Stimulated activated CD8-positive, alpha-beta memory T cell treated with anti-CD3 and anti-CD28 coated beads, Interleukin-7, amount 100 ng/mL, for 1 hour (primary cell): ENCODE data around the gene EP400.

ENCODE experiments used
- DNase-seq, 2 donors: peaks; one replicate each; pipeline ENCODE4 v3.0.0-alpha.2; 2020; ENCODE audit warnings: low read depth in 2 of 2

EP400 gene, protein sequence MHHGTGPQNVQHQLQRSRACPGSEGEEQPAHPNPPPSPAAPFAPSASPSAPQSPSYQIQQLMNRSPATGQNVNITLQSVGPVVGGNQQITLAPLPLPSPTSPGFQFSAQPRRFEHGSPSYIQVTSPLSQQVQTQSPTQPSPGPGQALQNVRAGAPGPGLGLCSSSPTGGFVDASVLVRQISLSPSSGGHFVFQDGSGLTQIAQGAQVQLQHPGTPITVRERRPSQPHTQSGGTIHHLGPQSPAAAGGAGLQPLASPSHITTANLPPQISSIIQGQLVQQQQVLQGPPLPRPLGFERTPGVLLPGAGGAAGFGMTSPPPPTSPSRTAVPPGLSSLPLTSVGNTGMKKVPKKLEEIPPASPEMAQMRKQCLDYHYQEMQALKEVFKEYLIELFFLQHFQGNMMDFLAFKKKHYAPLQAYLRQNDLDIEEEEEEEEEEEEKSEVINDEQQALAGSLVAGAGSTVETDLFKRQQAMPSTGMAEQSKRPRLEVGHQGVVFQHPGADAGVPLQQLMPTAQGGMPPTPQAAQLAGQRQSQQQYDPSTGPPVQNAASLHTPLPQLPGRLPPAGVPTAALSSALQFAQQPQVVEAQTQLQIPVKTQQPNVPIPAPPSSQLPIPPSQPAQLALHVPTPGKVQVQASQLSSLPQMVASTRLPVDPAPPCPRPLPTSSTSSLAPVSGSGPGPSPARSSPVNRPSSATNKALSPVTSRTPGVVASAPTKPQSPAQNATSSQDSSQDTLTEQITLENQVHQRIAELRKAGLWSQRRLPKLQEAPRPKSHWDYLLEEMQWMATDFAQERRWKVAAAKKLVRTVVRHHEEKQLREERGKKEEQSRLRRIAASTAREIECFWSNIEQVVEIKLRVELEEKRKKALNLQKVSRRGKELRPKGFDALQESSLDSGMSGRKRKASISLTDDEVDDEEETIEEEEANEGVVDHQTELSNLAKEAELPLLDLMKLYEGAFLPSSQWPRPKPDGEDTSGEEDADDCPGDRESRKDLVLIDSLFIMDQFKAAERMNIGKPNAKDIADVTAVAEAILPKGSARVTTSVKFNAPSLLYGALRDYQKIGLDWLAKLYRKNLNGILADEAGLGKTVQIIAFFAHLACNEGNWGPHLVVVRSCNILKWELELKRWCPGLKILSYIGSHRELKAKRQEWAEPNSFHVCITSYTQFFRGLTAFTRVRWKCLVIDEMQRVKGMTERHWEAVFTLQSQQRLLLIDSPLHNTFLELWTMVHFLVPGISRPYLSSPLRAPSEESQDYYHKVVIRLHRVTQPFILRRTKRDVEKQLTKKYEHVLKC (N-terminal part only)

DNA sequence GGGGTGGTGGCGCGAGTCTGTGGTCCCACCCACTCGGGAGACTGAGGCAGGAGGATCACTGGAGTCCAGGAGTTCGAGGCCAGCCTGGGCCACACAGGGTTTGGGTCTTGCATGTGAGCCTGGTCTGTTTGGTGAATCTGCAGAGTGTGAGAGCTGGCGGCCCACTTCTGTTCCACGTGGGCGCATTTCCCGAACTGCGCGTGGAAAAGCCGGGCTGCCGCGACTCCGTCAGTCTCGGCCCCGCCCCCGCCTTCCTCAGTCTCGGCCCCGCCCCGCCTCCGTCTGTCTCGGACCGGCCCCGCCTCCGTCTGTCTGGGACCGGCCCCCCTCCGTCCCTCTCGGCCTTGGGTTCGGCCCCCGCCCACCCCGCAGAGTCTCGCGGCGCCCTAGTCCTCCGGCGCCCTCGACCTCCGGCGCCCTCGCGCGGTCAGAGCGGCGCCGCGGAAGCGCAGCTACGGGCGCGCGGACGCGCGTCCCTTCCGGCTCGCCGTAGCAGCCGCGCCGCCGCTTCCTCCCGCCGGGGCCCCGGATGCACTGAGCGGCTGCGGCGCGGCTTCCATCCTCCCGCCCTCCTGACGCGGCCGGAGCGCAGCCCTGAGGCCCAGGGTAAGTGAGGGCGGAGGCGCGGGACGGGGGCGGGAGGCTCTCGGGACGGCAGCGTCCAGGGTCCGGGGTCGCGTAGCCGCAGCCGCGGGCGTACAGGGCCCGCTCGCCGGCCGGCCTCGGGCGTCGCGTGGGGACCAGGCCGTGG, at the start of gene EP400:
EP400 (plus strand) TSS at position 512 of the 751 bp plus-strand sequence. CDS start 10,678 bp downstream, outside the sequence.
- peak; percentile 90 to 91 for DNase-seq

DNA sequence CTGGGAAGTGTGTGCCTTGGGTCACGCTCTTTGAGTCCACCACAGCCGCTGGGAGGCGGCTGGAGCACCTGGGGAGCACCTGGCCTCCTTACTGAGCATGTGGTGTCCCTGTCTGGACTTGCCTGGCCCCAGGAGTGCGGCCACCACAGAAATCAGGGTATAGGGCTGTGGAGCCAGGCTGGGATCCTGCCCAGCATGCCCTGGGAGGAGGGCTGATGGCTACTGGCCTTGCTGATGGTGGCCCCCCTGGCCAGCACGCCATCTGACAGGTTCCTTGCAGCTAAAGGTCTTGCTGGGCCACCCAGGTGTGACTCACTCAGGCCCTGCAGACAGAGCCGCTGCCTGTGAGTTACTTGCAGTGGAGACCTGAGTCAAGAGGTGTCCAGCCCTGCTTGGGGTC, 49.3 kb upstream of the EP400 start:
- no peak for DNase-seq

DNA sequence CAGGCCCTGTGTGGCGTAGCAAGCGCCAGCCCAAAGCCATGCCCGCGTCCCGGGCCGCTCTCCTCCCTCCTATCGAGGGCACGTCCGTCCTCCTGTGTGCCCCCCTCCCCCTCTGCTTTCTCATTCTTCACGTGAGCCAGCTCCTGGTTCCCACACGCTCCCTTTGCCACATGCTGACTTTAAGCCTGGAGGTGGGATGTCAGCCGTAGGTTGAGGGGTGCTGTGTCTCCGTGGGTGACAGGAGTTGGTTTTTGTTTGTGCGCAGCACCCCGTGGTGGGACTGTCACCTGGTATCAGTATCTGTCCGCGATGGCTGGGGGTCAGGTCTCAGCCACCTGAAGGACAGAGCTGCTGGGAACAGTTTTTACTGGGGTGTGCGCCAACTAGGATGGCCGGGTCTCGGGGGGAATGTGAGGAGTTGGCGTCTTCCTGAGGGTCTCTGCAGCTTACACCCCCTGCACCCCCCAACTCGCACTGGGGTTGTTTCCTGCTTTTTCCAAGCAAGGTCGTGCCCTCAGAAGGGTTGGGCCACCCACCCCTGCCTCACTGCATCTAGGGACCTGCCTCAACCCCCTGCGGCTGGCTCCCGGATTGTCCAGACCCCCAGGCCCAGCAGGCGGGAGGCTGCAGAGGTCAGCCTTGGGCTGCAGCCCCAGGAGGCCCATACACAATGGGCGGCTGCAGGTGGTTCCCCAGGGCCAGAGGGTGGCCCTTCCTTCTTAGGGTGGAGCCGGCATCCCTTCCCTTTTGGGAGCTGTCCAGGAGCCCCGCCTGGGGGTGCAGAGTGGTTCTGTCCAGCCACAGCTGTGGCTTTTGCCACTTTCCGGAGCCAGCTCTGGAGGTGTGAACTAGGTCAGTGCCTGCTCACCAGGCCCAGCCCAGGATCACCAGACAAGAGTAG, 48.1 kb upstream of the EP400 start:
- DNase-seq = no peak

DNA sequence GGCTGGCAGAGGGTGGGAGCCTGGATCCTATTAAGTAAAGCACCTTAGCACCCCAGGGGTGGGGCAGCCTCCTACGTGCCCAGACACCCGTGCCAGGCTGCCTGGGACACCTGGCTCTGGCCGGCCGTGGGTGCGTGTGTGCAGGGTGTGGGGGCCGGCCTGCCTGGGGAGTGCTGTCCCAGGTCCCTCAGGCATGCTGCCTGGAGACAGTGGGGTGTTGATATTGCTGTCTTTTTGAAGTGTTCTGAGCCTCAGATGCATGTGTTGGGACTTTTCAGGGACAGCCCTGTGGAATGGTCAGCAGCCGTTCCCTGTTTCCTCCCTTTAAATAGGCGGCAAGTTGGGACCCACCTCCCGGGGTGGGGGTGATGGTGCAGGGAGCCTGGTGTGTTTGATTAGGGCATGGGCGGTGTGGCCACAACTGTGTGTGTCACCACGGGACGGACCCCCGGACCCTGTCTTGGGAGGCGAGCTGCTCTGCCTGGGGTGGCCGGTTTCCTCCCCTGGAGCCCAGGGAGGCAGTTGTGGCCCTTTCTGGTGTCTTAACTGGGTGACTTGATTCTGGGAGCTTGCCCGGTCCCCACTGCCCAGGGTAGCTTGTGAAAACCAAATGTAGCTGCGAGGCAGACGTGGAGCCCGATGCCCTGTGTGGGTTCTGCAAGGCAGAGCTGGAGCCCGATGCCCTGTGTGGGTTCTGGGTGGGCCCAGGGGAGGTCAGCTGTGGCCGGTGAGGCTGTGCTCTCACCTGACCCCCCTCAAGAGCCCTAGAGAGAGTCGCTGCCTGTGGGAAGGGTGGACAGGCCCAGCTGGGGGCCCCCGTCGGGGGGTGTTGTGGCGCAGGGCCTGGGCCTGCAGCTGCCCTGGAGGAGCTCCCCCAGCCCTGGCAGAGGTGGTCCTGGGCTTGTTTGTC, 47.2 kb upstream of the EP400 start:
- no peak for DNase-seq

DNA sequence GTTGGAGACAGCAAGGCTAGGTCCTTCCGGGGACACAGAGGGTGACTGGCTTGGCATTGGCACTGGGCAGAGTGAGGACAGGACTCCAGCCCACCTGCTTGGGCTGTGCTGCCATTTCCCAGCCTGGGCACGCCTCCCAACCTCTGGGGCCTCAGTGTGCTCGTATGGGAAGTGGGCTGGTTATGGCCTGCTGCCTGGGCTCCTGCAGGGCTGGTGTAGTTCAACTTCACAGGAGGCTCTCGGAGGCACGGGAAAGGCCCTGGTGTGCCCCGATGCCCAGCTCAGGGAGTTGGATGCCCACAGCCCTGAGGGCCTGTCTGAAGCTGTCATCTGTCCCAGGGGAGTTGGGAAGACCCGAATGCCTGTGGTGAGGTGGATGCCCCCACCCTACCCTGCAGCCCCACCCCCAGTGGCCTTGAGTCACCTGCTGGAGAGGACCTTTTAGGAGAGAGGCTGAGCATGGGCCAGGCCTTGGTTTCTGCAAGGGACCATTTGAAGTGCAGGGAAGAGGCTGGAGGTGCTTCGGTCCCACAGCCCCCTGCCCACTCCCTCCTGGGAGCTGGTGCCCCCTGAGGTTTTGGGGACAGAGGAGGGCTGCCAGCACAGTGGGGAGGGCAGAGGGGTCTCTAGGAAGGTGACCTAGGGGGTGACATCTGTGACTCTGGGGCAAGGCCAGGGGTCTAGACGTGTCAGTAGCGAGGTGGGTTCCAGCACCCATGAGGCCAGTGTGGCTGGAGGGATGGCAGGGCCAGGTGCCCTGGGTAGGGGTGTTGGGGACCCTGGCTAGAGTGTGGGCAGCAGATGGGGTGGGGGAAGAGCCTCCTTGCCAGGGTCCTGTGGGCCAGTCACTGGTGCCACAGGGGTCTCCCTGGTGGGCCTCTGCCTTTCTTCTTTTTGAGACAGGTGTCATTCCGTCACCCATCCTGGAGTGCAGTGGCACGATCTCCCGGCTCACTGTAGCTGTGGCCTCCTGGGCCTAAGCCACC, 46.2 kb upstream of the EP400 start:
- DNase-seq = no peak

DNA sequence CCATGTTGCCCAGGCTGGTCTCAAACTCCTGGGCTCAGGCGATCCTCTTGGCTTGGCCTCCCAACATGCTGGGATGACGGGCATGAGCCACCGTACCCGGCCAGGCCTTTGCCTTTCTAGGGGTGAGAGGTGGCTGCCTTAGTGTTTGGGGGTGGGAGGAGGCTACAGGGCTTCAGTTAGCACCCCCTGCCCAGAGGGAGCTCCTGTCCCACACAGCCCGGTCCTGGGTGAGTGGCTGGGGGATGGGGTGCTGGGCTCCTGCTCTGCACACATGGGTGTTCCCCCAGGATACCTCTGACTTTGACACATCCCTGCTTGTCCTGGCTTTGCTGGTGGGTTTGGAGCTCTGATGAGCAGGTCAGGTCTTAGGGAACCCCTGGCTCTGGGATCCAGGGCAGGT, 45.4 kb upstream of the EP400 start:
- DNase-seq = no peak

DNA sequence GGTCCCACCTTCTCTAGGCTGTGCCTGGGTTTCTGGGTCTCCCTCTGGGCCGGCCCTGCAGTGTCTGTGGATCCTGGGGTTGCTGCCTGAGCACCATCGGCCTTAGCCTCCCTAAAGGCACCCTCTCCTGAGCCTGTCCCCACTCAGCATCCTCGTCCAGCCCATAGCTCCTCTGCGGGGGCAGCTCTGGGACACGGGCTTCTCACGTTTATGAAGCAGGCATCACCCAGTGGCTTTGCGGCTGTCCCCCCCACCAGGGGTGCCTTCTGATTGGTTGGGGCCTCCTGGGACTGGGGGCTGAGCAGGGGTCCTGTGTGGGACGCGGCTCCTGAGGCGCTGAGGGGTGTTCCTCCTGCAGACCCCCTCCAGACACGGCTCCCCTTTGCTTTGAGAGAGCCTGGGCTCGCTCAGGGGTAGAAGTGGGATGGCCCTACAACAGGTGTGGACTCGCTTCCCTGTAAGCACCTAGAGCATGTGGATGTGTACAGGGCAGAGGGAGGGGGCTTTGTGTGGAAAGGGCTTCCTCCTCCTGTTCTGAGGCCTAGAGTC, 44.6 kb upstream of the EP400 start:
- DNase-seq = no peak

DNA sequence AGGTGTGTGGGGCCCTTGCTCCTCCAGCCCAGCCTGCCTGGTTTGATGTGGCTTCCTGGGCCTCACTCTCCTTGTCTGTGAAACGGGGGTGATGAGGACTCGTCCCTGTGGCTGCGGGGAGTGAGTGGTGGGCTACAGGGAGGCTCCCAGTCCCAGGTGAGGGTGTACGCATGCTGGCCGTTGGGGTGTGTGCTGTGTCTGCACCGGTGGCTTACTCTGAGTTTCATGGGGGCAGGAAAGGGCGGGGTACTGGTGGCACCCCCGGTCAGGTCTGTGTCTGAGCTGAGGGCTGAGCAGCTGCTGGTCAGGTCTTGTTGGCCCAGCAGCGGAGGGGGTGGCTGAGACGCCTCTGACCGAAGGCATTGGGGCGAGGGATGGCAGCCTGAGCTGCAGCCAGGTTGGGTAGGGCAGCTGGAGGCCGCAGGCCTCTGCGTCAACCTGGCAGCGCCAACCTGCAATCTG, 44.1 kb upstream of the EP400 start:
- DNase-seq = no peak

DNA sequence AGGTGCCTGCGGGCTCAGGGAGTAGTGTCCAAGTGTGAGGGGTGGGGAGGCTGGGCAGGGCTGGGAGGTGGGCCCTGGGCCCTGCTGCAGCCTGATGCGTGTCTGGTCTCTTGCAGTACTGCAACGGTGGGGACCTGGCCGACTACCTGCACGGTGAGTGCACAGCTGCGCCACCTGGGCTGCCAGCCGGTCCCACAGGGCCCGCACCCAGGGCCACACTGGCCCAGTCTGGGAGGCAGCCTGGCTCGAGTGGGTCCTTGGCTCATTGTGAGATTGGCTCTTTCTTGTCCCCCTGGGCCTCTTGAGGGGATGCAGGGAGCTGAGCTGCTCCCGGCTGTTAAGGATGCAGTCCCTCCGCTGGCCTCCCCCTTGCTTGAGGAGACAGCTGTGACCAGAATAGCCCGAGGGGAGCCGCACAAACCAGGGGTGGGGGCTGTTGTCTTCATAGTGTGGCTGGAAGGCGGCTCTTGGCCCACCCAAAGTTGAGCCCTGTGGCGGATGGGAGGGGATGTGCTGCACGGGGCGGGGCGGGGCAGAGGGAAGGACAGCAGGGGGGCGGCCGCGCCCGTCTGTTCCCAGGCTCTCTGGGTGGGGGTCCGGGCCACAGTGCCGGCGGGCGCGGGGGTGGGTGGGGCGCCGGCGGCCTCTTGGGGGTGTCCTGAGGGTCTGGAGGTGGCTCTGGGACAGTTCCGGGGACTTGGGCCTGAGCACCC, 42.2 kb upstream of the EP400 start:
- DNase-seq = no peak

DNA sequence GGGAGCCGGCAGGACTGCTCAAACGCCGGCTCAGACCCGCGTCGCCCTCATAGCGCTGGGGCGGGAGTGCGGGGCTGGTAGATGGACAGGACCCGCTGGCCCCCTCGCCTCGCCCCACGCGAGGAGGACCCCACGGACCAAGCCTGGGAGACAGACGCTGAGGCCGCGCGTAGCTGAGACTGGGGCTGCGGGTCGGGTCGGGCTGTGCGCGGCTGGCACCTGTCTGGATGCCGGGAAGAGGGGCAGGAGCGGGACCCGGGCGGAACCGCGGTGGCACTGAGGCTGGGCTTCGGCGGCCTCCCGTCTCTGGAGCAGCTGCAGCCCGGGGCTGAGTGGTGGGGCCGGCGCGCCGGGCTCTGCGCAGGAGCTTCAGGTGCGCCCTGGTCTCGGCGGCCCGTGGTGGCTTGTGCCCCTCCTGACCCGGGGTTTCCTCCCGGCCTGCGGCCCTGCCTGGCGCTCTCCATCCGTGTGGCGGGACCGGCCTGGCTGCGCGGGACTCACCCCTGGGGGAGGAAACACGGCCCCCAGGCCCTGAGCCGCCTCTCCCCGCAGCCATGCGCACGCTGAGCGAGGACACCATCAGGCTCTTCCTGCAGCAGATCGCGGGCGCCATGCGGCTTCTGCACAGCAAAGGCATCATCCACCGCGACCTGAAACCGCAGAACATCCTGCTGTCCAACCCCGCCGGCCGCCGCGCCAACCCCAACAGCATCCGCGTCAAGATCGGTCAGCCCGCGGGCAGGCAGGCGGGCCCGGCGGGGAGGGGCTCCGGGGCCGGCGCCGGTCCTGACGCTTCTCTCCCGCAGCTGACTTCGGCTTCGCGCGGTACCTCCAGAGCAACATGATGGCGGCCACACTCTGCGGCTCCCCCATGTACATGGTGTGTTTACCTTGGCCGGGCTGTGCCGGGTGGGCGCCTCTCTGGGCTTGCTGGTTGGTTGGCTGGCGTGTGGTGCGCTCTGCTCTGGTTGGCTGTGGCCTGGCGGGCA, 41.4 kb upstream of the EP400 start:
- no peak for DNase-seq

DNA sequence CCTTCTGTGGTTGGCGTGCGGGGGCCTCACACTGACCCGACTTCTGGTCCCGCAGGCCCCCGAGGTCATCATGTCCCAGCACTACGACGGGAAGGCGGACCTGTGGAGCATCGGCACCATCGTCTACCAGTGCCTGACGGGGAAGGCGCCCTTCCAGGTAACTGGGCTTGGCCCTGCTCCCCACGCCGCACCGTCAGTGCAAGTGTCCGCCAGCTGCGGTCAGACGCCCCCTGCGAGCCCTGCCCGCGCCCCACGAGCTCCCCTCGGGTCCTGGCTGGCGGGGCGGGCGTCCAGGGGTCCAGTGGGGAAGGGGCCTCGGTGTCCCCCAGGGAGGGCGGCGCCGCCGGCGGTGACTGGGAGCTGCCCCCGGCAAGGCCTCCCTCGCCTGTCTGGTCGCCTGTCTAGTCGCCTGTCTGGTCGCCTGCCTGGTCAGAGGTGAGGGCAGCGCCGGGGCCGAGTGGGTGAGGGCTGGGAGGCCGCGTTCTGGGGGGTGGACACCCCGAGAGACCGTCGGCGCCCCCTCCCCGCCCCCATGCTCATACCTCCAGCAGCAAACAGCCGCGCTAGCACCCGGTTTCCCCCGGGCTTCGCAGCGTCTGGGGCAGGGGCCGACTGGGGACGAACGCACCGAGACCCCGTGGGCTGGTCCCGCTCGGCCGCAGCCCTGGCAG, 40.5 kb upstream of the EP400 start:
- no peak for DNase-seq

DNA sequence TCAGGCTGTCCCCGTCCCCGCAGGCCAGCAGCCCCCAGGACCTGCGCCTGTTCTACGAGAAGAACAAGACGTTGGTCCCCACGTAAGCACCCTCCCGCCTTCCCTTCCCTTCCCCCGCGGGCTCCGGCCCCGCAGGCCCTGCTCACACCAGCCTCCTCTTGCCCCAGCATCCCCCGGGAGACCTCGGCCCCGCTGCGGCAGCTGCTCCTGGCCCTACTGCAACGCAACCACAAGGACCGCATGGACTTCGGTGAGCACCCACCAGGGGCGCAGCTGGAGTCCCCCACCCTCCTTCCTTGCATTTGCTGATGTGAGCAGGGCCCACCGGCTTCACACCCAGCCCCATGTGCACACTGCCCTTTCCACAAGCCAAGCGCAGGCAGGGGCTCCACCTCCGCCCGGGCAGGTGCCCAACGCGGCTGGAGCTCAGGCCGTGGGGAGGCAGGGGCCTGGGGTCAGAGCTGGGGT, 40.0 kb upstream of the EP400 start:
- DNase-seq = no peak

DNA sequence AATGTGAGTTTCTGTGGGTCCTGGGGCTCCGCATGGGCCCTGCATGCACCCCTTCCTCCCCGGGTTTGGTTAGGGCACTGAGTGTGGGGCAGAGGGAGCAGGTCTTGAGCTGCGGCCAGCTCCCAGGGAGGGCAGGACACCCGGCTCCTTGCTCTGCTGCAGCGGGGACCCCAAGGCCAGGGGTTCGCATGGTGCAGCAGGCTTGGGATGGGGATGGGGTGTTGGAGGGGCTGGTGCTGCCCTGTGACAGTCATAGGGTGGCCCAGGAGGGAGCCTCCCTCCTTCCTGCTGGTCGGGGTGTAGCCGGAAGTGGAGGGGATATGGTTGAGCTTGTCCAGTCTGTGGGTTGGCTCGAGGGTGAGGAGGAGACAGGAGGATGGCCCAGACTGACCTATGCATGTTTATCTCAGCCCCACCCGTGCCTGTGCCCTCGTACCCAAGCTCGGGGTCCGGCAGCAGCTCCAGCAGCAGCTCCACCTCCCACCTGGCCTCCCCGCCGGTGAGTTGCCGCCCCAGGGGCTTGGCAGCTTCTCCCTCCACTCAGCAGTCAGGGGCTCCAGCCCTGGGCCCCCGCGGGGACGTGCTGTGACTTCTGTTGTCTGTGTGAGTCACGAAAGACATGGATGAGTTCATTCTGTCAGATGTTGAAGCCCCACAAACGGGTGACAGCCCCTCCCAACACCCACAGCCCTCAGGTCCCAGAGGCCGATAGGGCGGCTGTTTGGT, 39.3 kb upstream of the EP400 start:
- DNase-seq = no peak

DNA sequence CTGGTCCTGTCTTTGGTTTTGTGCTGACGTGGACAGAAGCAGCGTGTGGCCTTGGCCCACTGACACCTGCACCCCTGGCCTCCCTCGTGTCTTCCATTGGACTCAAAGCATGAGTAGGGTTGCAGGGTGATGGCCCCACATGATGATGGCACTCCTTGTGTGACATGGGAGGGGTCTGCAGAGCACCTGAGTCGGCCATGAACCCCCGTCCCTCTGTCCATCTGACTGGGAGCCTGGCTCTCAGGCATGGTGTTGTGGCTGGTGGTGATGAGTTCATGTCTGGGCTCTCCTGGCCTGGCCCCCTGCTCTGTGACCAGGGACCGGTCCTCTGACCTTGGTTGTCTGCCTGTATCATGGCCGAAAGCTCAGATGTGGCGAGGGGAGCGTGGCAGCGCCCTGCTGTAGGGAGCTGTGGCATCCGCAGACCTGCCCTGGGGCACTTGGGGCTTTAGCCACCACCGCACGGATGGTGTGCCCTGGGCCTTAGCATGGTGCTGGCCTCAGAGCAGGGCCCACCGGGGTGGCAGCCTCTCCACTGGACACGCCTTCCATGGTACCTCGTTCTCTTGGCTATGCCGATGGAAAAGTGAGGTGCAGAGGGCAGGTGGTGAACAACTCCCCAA, 38.6 kb upstream of the EP400 start:
- DNase-seq = no peak
